ENCODE results near the gene PDAP1. TPM values are rescaled to one million over a fixed set of nuclear protein-coding genes. Genes with fewer than 3 reads are reported as not detected.

Gene PDAP1
- total RNA-seq, 1 experiment from 2014 or later = 180 TPM

DNA sequence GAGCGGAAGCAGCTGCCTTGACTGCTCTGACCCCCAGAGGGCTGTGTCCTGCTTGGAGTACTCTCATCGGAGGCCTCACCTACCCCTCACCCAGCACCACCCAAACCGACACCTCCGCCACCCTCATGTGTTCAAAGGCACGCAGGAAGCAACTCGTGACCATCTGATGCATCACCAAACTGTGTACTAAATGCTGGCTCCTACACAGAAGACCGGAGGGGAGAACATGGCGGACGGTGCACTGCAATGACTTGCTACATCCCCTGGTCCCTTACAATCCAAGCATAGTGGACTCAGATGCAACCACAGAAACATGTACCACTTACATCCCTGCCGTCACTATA, 3.4 kb downstream of the PDAP1 start:
- H3K27me3 ChIP-seq (ENCODE audit: insufficient read depth, low read depth) = no peaks in the 10 kb centered on the region
- no peaks in the 10 kb centered on the region for H3K9me3 ChIP-seq (ENCODE audit: insufficient read depth, low read depth)
- H3K36me3 ChIP-seq (ENCODE audit: low read depth) = peaks cover 10% of the 10 kb centered on the region
- CTCF ChIA-PET = no interaction called here
- no peak for DNase-seq
- no peaks in the 10 kb centered on the region for H3K9me2 ChIP-seq (ENCODE audit: insufficient read depth)
- TF ChIP-seq CTCF (conservative IDR thresholded peaks at IDR 0.05) (no peak), EZH2 (IDR thresholded peaks at IDR 0.05; ENCODE audit: low read depth) (no peak)
- H3F3A ChIP-seq (ENCODE audit: insufficient read depth, low read depth) = peaks cover 23% of the 10 kb centered on the region
- H3K4me1 ChIP-seq (replicated peaks; ENCODE audit: insufficient read depth) = peaks cover 15% of the 10 kb centered on the region
- H2AFZ ChIP-seq = no peak overlapping the region
- peaks cover 60% of the 10 kb centered on the region for H3K79me2 ChIP-seq (ENCODE audit: low read depth)
- H4K20me1 ChIP-seq (ENCODE audit: insufficient read depth) = peaks cover 57% of the 10 kb centered on the region
- no peak overlapping the region for H3K4me2 ChIP-seq
- BruUV-seq (replicated peaks) = no TSS peak
- POLR2A ChIA-PET (ENCODE audit: unreplicated experiment) = no interaction called here
- H3K27ac ChIP-seq = no peak overlapping the region
- no peak overlapping the region for H3K4me3 ChIP-seq
- intact Hi-C loops (cut with micrococcal nuclease; ENCODE audit: unreplicated experiment) = no loop called here

- peaks cover 26% of the 10 kb centered on the region for H3F3A ChIP-seq (ENCODE audit: insufficient read depth, low read depth)
- H3K9me3 ChIP-seq (ENCODE audit: insufficient read depth, low read depth) = no peaks in the 10 kb centered on the region
- H3K9me2 ChIP-seq (ENCODE audit: insufficient read depth) = no peaks in the 10 kb centered on the region
- no peak overlapping the region for H3K4me3 ChIP-seq
- intact Hi-C loops (cut with micrococcal nuclease; ENCODE audit: unreplicated experiment) = no loop called here
- no peak overlapping the region for H3K27ac ChIP-seq
- TF ChIP-seq CTCF (conservative IDR thresholded peaks at IDR 0.05) = no peak
- no peak for TF ChIP-seq EZH2 (IDR thresholded peaks at IDR 0.05; ENCODE audit: low read depth)
- peaks cover 54% of the 10 kb centered on the region for H3K79me2 ChIP-seq (ENCODE audit: low read depth)
- no peak overlapping the region for H3K4me2 ChIP-seq
- ChIA-PET CTCF (no interaction called here), POLR2A (ENCODE audit: unreplicated experiment) (no interaction called here)
- DNase-seq = no peak
- BruUV-seq (replicated peaks) = no TSS peak
- no peaks in the 10 kb centered on the region for H3K27me3 ChIP-seq (ENCODE audit: insufficient read depth, low read depth)
- peaks cover 54% of the 10 kb centered on the region for H4K20me1 ChIP-seq (ENCODE audit: insufficient read depth)
- H2AFZ ChIP-seq = no peak overlapping the region
- peaks cover 14% of the 10 kb centered on the region for H3K36me3 ChIP-seq (ENCODE audit: low read depth)
- peaks cover 13% of the 10 kb centered on the region for H3K4me1 ChIP-seq (replicated peaks; ENCODE audit: insufficient read depth)
Measured at GRCh38 chr7:99404235-99404976, 4.0 kb downstream of the PDAP1 start.

GRCh38 chr7:99403764-99404163, 4.6 kb downstream of the PDAP1 start:
- Histone ChIP-seq H3K79me2 (ENCODE audit: low read depth) (peaks cover 48% of the 10 kb centered on the region), H3K4me1 (replicated peaks; ENCODE audit: insufficient read depth) (peaks cover 13% of the 10 kb centered on the region), H3K4me2 (no peak overlapping the region), H3K36me3 (ENCODE audit: low read depth) (peaks cover 20% of the 10 kb centered on the region), H3K4me3 (no peak overlapping the region), H3K27me3 (ENCODE audit: insufficient read depth, low read depth) (no peaks in the 10 kb centered on the region), H3F3A (ENCODE audit: insufficient read depth, low read depth) (peaks cover 20% of the 10 kb centered on the region), H3K9me2 (ENCODE audit: insufficient read depth) (no peaks in the 10 kb centered on the region), H2AFZ (no peak overlapping the region), H3K9me3 (ENCODE audit: insufficient read depth, low read depth) (no peaks in the 10 kb centered on the region), H4K20me1 (ENCODE audit: insufficient read depth) (peaks cover 57% of the 10 kb centered on the region), H3K27ac (no peak overlapping the region)
- no peak for TF ChIP-seq CTCF (conservative IDR thresholded peaks at IDR 0.05)
- no TSS peak for BruUV-seq (replicated peaks)
- POLR2A ChIA-PET (ENCODE audit: unreplicated experiment) = no interaction called here
- intact Hi-C loops (cut with micrococcal nuclease; ENCODE audit: unreplicated experiment) = no loop called here
- DNase-seq = no peak
- CTCF ChIA-PET = no interaction called here
